HG03103 (cell line): ENCODE measurements around the gene ZNF236.
A peak's percentile ranks its signal among the peaks of the same experiment; 100 is the strongest.

Experiments used
- ATAC-seq: cut with Tn5 transposase; IDR thresholded peaks from one replicate; pipeline ENCODE4 v1.9.1; 2021; ENCODE audit warnings: low read depth; ENCODE audit not compliant: unreplicated experiment

Gene ZNF236

GRCh38 chr18:76819411-76820136 lies 2.8 kb upstream of the ZNF236 start:
- no peak for ATAC-seq

GRCh38 chr18:76821356-76821874 lies 942 bp upstream of the ZNF236 start:
- peak; percentile 13 for ATAC-seq

GRCh38 chr18:76821875-76822505 lies 367 bp upstream of the ZNF236 start:
- ATAC-seq, result peak; percentile 29

- no peak for ATAC-seq
Measured at GRCh38 chr18:76823161-76823538, 793 bp downstream of the ZNF236 start.

- no peak for ATAC-seq
Measured at GRCh38 chr18:76823587-76824011, 1.2 kb downstream of the ZNF236 start.

DNA sequence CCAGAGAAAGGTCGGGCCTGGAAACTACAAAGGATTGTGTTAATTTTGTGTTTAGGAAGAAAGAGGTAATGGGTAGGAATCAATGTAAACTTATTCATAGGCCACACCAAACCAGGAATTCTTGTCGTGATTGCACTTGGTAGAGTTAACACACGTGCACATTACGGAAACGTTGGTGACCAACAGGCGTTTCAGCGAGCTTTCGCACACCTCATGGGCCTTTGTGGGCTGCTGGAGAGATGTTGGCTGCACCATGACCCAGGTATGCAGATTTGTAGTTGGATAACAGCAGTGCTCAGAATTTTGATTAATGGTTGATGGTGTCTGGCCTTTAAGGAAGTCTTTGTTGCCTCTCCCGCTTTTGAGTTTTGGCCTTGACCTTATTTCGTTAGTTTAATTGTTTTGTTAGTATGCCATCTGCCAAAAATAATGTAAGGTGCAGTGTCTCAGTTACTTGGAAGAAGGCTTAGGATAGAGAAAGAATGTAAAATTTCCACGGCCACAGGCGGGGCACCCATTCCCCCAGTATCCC lies 1.9 kb downstream of the ZNF236 start:
- no peak for ATAC-seq

DNA sequence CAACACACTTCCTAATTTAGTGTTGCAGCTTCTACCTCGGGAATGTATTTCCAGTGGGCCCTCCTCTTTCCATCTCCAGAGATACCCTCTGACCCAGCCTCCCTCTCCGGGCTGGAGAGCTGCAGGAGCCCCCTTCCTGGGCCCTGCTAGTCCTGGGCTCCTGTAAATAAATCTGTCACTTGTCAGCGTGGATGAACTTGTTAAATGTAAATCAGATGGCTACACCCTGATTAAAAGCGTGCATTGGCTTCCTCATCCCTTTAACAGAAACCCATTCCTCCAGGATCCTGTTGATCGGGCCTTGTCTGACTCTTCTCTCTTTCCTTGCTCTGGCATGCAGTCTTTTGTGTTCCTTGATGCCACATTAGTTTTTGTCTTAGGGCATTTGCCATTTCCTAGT lies 2.4 kb downstream of the ZNF236 start:
- ATAC-seq, result no peak

- no peak for ATAC-seq
Measured at GRCh38 chr18:76827205-76828200, 5.1 kb downstream of the ZNF236 start.

- ATAC-seq, result no peak
Measured at GRCh38 chr18:76834379-76834778, 12.0 kb downstream of the ZNF236 start.

DNA sequence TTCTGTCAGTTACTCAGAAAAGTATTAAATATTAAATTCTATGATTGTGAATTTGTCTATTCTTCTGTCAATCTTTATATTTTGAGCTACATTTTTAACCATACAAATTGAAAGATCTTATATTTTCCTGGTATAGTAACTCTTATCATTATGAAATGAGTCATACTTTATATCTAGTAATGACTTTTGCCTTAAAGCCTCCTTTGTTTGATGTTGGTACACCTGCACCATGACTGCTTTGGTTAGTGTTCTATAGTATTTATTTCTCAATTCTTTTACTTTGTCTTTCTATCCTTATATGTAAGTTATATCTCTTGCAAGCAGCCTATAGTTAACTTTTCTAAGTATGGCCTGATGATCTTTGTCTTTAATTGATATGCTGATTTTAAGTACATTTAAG lies 13.0 kb downstream of the ZNF236 start:
- no peak for ATAC-seq

DNA sequence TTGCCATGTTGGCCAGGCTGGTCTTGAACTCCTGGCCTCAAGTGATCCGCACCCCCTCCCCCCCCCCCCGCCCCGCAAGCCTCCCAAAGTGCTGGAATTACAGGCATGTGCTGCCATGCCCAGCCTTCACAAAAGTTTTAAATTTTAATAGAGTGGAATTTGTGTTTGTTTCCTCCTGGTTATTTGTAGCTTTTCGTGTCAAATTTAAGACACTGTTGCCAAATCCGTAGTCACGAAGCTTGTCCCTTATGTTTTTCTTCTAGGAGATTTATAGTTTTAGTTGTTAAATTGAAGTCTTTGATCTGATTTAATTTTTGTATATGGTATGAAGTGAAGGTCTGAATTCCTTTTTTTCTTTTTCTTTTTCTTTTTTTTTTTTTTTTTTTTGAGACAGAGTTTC lies 14.7 kb downstream of the ZNF236 start:
- no peak for ATAC-seq

DNA sequence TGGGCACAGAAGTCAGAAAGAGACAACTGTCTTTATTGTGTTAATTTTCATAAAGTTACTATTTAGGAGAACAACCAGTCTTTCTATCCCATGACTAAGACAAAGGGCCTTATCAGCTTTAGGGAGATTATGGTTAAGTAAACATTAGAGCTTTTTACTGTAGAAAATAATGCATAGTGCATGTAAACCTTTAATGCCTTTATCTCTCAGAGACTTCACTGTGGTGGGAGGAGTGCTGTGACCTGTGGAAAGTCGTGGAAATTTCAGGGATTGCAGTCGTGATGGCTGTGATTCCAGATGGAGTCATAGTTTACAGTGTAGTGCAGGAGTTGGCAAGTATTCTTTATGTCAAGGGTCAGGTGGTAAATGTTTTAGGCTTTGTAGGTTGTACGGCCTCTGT lies 15.8 kb downstream of the ZNF236 start:
- no peak for ATAC-seq

GRCh38 chr18:76839086-76839794 lies 16.9 kb downstream of the ZNF236 start:
- no peak for ATAC-seq

DNA sequence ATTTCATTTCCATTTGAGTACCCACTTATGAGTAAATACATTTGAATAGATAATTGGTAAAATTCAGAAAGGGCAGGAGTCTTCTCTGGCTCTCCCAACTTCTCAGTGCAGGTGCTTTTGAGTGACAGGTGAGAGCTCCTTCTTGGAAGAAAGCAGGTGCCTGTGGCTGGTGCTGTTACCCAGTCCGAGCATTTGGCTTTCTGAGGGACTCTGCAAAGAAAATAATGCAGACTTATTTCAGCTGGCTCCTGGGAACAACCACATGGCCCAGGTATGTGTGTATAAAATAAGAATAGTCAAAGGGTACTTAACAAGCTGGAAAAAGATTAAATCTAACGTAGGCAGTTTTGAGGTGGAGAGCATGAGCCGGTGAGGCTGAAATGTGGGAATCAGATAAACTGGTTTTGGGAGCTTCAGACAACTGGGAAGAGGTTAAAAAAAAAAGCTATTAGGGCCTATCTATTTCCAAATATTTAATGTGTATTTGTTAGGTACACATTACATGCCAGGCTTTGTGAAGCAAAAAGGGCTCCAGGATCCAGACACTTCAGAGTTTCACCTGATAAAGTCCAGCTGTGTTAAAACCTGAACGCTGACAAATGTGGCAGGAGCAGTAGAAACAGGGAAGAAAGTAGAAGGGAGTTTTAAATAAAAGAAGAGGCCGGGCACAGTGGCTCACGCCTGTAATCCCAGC lies 20.6 kb downstream of the ZNF236 start:
- ATAC-seq, result no peak

DNA sequence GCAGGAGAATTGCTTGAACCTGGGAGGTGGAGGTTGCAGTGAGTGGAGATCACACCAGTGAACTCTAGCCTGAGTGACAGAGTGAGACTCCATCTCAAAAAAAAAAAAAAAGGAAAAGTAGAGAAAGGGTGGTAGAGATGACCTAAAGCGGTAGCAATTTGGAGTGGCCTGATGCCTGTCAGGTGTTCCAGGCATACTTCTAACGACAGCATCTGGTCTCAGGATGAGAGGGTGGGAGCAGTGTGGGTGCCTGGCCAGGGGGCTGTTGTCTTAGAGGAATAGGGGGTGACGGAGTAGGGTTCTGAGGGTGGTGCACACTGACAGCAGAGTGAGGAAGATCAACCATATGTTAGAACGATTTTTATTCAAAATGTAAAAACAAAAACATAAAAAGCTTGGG lies 21.8 kb downstream of the ZNF236 start:
- ATAC-seq, result no peak

GRCh38 chr18:76844742-76845477 lies 22.6 kb downstream of the ZNF236 start:
- no peak for ATAC-seq

DNA sequence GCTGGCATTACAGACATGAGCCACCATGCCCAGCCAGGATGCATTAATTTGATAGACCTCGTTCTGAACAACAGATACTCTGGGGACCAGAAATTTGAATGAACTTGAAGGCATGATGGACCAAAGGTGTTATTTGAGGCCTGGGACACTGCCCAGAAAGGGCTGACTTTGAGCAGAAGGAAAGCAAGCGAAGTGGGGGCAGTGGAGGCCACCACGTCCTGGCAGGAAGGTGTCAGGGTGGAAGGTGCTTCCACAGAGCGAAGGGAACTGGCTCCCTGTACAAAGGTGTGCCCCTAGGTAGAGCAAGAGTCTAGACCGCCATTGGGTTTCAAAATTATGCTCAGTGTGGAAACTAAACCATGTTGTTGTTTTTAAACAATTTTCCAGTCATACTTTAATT lies 23.9 kb downstream of the ZNF236 start:
- no peak for ATAC-seq

- no peak for ATAC-seq
Measured at GRCh38 chr18:76847916-76848315, 25.6 kb downstream of the ZNF236 start.

DNA sequence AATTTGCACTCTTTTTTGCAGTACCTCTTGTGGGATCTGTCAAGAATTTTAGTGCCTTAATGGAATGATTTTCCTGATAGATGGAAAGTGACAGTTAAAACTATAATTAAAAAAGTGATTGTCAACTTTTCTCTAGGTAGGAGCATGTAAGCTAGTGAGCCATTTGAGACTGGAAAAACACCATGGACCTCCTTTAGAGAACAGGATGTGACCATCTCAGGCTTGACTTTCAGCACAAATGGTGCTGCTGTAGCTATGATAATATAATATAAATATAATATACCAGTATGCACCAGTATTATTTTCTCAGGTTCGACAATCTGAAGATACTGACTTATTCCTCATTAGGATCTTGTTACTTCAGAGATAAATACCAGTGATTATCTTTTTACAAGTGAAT lies 27.8 kb downstream of the ZNF236 start:
- no peak for ATAC-seq
